HG02678 (cell line): ENCODE data around the gene CLDN12.

ENCODE experiments used
- ATAC-seq: cut with Tn5 transposase; IDR thresholded peaks from one replicate; pipeline ENCODE4 v1.9.1; 2021; ENCODE audit warnings: mild to moderate bottlenecking, moderate library complexity; ENCODE audit not compliant: unreplicated experiment

CLDN12 gene

DNA sequence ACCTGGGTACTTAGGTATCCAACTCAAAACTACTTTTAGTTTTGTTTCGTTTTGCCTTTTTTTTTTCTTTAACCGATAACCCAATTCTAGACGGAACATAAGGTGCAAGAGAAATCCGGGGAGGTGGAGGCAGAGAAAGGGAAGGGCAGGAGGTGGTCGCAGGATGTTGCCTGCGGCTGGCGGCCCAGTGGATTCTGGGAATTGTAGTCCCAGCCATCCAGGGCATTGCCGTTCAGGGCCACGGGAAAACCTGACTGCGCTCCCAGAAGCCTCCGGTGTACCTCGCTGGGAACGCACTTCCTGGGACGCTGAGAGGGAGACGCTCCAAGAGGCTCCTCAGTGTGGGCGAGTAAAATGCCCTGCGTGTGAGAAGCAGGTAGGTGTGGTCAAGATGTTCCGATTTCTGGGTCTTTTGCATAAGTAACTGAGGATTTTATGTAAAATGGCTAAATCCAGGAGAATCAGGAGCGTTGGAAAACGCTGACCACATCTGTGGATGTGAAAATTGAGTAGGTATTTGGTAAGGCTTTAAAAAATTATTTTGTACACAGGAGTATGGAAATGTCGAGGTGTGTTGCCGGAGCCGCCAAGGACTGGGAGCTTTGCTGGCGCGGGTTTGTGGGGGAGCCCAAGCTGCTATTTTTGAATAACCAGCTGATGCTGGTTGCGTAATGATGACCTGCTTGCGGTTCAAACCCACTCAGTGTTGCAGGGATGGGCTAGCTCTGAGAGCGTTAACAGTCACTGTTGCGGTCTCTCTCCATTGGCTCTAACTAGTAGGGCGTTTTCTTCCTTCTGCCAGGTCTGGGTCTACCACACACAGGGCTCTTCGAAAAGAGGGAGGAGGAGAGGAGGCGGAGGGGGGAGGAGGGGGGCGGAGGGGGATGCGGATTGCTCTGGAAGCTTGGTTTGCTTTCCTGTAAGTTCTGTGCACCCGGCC is at the start of gene CLDN12:
TSS of gene CLDN12 (plus strand) at position 288 of the 940 bp plus-strand sequence. CDS start 9,216 bp downstream, outside the sequence.
- ATAC-seq, result peak; percentile 95

DNA sequence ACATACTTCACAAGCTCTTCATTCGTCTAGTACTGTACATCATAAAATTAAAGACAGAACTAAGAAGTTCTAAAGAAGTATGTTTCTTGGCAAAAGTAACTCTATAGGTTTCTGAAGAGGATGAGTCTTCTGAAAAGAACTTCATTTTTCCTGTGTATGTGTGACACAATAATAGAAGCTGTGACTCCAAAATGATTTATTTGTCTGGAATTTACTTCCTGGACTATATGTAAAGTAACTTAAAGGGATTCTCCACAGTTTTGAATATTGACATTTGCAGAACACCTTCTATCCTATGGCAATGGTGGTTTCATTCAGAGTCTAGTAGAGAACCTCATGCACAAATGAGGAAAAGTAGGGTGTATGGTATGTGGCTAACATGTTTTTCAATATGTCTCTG is 19.8 kb upstream of the CLDN12 start:
- ATAC-seq, result no peak

GRCh38 chr7:90383861-90384260 is 19.4 kb upstream of the CLDN12 start:
- no peak for ATAC-seq

DNA sequence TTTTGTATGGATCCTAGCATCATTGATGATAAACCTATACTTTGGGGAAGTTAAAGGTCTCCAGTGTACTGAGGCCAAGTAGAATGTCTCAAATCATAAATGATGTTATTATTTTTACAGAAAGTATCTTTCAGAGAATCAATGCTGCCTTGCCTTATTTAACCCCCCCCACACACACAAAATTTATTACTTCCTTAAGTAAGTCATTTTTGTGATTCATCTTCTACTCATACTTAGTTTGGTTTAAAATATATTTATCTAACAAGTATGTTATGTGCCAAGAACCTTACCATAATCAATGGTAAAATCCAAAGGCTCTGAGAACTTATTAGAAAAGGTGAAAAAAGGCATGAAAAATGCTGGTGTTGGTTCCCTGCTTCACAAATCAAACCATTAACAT is 18.8 kb upstream of the CLDN12 start:
- ATAC-seq, result no peak

DNA sequence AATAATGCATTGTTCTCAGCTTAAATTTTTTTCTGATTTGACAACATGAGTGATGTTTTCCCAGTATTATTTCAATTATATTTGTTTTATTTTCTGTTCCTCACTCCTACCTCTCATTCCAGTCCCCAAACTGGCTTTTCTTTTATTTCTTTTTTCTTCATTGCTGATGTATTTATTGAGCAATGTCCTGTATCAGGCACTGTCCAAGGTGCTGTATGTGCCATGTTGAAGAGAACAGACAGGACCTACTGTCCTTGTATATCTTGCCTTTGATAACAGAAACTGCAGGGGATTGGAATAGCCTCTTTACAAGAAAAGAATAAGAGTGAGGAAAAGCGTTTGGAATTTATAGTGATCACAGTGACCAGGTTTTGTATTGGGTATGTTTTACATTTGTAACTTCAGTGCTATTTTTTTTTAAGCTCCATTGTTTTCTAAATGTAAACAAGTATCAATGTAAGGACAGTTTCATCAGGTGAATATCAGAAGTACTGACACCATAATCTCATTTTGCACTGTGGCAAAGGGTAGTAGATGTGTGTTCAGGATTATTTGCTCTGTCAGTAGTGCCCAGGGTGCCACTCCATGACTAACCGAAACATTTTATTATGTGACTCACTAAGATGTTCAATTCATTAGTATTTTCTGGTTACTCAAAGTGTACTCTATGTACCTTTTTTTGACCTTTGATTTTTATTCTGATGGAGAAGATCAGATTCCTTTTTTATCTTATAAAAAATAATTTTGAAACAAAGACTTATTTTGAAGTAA is 15.6 kb upstream of the CLDN12 start:
- ATAC-seq, result no peak

- no peak for ATAC-seq
Measured at GRCh38 chr7:90390926-90391325, 12.3 kb upstream of the CLDN12 start.

- ATAC-seq, result no peak
Measured at GRCh38 chr7:90391488-90391887, 11.8 kb upstream of the CLDN12 start.

- no peak for ATAC-seq
Measured at GRCh38 chr7:90396420-90396819, 6.8 kb upstream of the CLDN12 start.

- ATAC-seq, result no peak
Measured at GRCh38 chr7:90401989-90402388, 1.3 kb upstream of the CLDN12 start.

DNA sequence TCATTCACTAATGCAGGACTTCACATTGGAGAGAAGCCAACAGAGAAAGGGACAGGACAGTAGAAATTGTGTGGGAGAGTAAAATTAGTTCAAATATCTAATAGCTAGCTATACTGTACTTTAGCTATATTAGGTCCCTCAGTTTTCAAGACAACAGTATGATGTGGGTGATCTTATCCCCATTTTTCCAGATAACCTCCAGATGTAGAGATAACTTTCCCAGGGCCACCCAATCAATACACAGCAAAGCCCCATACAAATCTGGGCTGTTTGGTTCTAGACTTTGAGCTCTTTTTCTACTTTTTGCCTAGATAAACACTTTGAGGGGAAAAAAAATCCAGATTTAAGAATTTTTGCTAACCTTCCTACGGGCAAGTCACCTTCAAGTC is 482 bp upstream of the CLDN12 start:
- no peak for ATAC-seq

DNA sequence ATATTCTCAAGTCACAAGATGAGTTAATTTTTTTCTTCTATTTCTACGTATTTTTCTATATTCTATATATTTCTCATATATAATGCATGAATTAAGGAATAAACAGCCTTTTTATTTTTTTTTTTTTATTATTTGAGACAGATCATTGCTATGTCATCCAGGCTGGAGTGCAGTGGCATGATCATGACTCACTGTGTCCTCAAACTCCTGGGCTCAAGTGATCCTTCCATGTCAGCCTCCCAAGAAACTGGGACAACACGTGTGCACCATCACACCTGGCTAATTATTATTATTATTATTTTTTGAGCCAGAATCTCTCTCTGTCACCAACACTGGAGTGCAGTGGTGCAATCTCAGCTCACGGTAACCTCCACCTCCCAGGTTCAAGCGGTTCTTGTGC is 1.5 kb downstream of the CLDN12 start:
- ATAC-seq, result no peak

DNA sequence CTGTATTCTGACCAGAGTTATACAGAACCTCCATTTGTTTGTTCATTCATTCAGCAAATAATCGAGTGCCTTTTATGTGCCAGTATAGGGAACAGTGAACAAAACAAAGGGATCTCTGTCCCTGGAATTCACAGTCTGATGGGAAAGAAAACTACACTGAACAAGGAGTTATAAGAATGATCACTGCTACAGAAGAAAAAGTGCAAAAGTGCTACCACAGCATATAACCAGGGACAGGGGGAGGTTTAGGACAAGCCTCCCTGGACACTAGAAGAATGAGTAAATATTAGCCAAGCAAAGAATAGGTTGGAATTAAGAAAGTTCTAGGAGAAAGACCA is 4.2 kb downstream of the CLDN12 start:
- ATAC-seq, result no peak

DNA sequence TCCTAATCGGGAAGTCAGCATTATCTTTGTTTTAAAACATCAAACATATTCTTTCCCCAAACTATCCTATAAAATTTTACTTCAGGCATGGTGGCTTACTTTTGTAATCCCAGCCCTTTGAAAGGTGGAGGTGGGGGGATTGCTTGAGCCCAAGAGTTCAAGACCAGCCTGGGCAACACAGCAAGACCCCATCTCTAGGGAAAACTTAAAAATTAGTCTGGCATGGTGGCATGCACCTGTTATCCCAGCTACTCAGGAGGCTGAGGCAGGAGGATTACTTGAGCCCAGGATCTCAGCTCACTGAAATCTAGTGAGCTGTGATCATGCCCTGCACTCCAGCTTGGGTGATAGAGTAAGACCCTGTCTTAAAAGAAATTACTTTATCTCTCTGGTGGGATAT is 4.9 kb downstream of the CLDN12 start:
- no peak for ATAC-seq

- no peak for ATAC-seq
Measured at GRCh38 chr7:90409667-90410066, 6.4 kb downstream of the CLDN12 start.

GRCh38 chr7:90411510-90411909 is 8.2 kb downstream of the CLDN12 start:
- no peak for ATAC-seq

GRCh38 chr7:90412458-90413184 is 9.4 kb downstream of the CLDN12 start:
- no peak for ATAC-seq

DNA sequence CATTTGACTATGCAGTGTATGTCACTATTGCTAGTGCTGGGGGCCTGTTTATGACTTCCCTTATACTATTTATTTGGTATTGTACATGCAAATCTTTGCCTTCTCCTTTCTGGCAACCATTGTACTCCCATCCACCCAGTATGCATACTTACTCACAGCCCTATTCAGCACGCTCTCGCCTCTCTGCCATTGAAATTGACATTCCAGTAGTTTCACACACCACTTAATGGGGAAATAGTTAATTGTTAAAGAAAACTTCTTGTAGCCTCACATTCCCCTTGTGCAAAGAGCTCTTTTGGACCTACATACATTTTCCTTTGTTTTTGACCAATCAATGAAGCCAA is 9.9 kb downstream of the CLDN12 start:
- ATAC-seq, result no peak

DNA sequence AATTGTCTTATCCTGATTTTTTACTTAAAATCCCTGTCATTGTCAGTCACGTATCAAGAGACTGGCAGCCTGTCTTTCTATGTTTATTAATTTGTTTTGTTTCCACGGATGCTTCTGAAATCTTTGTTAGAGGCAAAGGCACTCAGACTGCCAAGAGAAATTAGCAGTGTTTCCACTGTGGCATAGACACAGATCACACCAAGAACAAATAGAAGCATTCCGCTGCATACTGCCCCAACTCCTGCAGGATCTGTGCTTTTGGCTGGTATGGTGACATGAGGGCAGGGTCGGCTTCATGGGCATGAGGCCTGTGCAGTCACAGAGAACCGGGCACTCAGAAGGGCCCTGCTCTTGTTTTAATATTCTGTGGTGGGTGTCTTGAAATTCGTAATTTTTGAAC is 18.4 kb downstream of the CLDN12 start:
- ATAC-seq, result no peak

GRCh38 chr7:90424720-90425119 is 21.5 kb downstream of the CLDN12 start:
- peak; percentile 97 for ATAC-seq

- ATAC-seq, result no peak
Measured at GRCh38 chr7:90425376-90425775, 22.1 kb downstream of the CLDN12 start.

- no peak for ATAC-seq
Measured at GRCh38 chr7:90430614-90431460, 27.6 kb downstream of the CLDN12 start.
